ENCODE results near the gene IQCE.
"Not testable (repeated sequence)": the region's sequence is repeated elsewhere in the genome, so short reads cannot be mapped to it uniquely, and the experiment has no call there.

The IQCE gene

GRCh38 chr7:2520761-2521290, 38.0 kb upstream of the IQCE start:
- DNase-seq (ENCODE audit: low read depth): no peak

GRCh38 chr7:2521341-2521745, 37.4 kb upstream of the IQCE start:
- no peak for DNase-seq (ENCODE audit: low read depth)

GRCh38 chr7:2521952-2522591, 36.7 kb upstream of the IQCE start:
- no peak for DNase-seq (ENCODE audit: low read depth)

- DNase-seq (ENCODE audit: low read depth): no peak
Measured at GRCh38 chr7:2522780-2523433, 35.9 kb upstream of the IQCE start.

- DNase-seq (ENCODE audit: low read depth): no peak
Measured at GRCh38 chr7:2523461-2523936, 35.3 kb upstream of the IQCE start.

- no peak for DNase-seq (ENCODE audit: low read depth)
Measured at GRCh38 chr7:2523941-2524807, 34.6 kb upstream of the IQCE start.

- DNase-seq (ENCODE audit: low read depth): no peak
Measured at GRCh38 chr7:2524808-2525657, 33.7 kb upstream of the IQCE start.

- no peak for DNase-seq (ENCODE audit: low read depth)
Measured at GRCh38 chr7:2525658-2526630, 32.8 kb upstream of the IQCE start.

GRCh38 chr7:2526659-2527504, 31.9 kb upstream of the IQCE start:
- no peak for DNase-seq (ENCODE audit: low read depth)

- DNase-seq (ENCODE audit: low read depth): no peak
Measured at GRCh38 chr7:2527505-2528467, 31.0 kb upstream of the IQCE start.

- no peak for DNase-seq (ENCODE audit: low read depth)
Measured at GRCh38 chr7:2528481-2529095, 30.2 kb upstream of the IQCE start.

- DNase-seq (ENCODE audit: low read depth): no peak
Measured at GRCh38 chr7:2529161-2530070, 29.4 kb upstream of the IQCE start.

GRCh38 chr7:2530071-2530987, 28.4 kb upstream of the IQCE start:
- DNase-seq (ENCODE audit: low read depth): no peak

- DNase-seq (ENCODE audit: low read depth): not testable (repeated sequence)
Measured at GRCh38 chr7:2530994-2531795, 27.6 kb upstream of the IQCE start.

- not testable (repeated sequence) for DNase-seq (ENCODE audit: low read depth)
Measured at GRCh38 chr7:2531796-2532110, 27.0 kb upstream of the IQCE start.
